ENCODE data around the gene LIMK2.
"Not testable (repeated sequence)": the region's sequence is repeated elsewhere in the genome, so short reads cannot be mapped to it uniquely, and the experiment has no call there.

Gene LIMK2

DNA sequence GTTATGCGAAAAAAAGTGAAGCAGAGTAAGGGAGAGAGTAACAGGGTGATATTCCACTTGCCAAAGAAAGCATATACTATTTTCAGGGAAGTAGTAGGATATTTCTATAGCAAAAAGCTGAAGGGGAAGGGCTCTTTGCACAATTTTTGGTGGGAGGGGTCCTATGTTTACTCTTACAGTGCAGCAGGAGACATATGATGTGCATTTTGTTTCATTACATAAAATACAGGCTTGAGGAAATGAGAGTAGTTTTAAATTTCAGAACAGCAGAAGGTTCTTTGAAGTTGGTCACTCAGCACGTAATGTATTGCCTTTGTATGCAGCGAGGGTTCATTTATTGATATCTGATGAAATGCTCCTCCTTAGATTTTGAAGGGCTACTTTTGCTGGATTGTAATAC, 83.3 kb downstream of the LIMK2 start:
- DNase-seq: no peak

DNA sequence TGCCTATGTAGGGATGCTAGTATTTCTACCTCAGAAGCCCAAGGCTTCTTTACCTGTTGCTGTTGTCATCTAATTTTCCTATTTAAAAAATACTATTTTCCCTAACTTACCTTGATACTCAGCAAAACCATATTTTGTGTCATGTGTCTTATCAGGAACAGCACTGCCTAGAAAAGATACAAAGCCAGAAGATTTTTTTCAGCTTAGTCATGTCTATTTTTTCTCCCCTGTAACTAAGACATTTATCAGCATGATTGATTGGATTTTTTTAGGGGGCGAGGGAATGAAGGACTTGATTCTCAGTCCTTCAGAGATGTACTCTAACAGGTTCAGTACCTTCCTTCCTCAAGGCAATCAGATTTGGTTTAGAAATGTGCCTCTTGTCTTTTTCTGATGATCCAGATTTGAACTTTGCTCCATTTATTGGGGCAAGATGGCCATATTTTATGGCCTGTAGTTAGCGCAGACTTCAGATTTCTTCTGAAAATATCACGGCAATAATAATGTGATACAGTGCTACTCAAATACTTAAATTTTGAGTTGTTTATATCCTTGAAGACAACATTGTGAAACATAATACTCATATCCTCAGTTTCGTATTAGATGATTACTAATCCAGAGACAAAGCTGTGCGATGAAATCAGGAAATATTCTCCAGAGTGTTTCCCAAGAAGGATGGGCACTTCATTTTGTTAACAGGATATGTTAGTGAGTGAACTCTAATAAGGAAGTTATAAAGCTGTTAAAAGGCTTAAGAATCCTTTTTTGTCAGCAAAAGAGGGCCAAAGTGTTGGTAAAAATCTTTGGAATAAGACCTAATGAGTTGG, 83.9 kb downstream of the LIMK2 start:
- DNase-seq: no peak

DNA sequence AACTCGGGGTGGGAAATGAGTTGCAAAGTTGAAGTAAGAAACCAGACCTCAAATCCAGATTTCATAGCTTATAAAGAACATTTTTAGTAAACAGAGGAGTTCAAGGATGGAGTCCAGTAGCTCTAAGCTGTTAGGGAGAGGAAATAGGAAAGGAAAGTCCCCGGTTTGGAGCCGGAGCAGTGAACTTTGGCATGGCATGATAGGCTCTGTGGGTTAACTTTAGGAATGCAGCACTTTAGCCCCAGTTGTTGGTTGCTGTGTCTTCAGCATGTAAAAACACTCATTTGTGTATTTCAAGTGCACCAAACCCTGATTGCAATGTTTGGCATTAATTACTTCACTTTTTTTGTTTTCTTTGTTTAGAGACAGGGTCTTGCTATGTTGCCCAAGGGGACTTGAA, 88.8 kb downstream of the LIMK2 start:
- no peak for DNase-seq

DNA sequence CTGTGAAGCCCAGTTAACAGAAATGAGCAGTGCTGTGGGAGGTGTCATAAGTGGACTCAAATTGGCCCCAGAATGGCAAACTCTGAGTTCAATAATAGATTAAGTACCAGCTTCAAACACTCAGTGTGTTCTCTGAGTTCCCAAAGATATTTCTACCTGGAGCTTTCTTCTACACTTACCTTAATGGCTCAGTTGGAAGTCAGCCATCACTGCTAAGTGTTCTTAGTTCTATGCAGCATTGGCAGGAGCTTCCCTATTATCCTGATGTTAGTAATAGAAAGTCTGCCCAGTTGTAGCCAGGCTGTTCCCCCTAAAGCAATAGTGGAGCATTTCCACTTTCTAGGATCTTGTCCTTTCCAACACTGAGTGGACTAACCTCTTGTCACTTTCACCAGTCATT, 89.9 kb downstream of the LIMK2 start:
- DNase-seq: no peak

GRCh38 chr22:31302537-31302936, 90.4 kb downstream of the LIMK2 start:
- DNase-seq: no peak

GRCh38 chr22:31305194-31305593, 93.1 kb downstream of the LIMK2 start:
- DNase-seq: no peak

- DNase-seq: no peak
These were observed 96.1 kb downstream of the LIMK2 start for GRCh38 chr22:31308181-31308580.

GRCh38 chr22:31313366-31314147, 101.5 kb downstream of the LIMK2 start:
- DNase-seq: no peak

DNA sequence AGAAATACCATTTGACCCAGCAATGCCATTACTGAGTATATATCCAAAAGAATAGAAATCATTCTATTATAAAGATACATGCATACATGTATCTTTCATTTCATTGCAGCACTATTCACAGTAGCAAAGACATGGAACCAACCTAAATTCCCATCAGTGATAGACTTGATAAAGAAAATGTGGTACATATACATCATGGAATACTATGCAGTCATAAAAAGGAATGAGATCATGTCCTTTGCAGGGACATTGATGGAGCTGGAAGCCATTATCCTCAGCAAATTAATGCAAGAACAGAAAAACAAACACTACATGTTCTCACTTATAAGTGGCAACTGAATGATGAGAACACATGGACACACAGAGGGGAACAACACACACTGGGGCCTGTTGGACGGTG, 102.1 kb downstream of the LIMK2 start:
- DNase-seq: not testable (repeated sequence)

DNA sequence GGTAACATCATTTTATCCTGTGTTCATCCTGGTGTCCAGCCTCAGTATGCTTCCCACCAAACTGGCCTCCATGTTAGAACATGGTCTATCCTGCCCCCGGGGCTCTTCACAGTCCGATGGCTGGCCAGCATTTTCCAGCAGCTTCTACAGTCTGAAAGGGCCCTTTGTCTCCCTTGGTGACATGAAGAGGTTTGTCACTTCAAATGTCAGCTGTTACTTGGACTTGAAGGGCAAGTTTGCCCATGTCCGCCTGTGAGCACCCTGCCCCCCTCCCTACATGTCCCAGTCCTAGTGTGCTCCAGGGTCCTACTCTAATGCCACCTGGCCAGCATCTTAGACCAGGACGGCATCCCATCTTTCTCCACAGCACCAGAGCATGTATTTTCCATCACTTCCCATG, 109.3 kb downstream of the LIMK2 start:
- DNase-seq: no peak

- DNase-seq: no peak
These were observed 111.8 kb downstream of the LIMK2 start for GRCh38 chr22:31323578-31324550.

GRCh38 chr22:31326877-31327276, 114.8 kb downstream of the LIMK2 start:
- no peak for DNase-seq

- DNase-seq: no peak
These were observed 115.9 kb downstream of the LIMK2 start for GRCh38 chr22:31327806-31328543.

DNA sequence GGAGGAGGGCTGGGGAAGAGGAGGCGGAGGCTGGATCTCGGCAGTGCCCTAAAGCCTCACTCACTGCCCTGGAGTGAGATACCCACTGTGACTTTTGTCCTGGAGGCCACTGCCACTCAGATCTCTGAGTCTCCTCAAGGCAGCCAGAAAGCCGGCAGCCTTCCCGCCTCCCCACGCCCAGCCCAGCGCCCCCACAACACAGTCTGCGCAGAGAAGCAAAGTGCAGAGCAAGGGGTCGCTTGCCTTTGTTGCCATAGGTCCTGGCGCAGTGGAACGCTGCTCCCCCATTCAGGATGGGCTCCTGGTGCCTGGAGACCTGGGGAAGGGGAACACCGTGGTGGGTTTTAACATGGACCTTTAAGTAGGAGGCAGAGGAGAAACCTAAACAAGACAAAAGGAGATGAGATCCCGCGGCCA, 116.5 kb downstream of the LIMK2 start:
- no peak for DNase-seq

DNA sequence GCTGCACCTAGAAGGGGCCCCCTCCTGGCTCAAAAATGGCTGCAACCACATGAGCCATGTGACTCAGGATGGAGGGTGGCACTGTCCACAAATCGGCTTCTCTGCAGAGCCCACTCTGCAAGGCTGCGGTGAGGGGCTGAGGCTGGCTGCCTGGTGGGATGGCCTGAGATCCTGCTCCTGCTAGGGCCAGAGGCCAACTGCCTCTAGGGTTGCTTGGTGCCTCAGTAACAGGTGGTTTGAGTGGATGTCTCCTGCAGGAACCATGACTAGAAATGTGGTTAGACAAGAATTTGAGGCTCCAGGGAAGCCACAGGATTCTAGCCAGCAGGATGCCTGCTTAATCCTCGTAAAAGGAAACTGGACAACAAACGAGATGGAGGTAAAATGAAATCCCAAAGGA, 116.9 kb downstream of the LIMK2 start:
- no peak for DNase-seq
